GM19351 (cell line): ENCODE results near the gene SZT2.

Experiments
- ATAC-seq: cut with Tn5 transposase; IDR thresholded peaks from one replicate; pipeline ENCODE4 v1.9.1; 2021; ENCODE audit warnings: mild to moderate bottlenecking, moderate library complexity; ENCODE audit not compliant: unreplicated experiment

Gene SZT2

DNA sequence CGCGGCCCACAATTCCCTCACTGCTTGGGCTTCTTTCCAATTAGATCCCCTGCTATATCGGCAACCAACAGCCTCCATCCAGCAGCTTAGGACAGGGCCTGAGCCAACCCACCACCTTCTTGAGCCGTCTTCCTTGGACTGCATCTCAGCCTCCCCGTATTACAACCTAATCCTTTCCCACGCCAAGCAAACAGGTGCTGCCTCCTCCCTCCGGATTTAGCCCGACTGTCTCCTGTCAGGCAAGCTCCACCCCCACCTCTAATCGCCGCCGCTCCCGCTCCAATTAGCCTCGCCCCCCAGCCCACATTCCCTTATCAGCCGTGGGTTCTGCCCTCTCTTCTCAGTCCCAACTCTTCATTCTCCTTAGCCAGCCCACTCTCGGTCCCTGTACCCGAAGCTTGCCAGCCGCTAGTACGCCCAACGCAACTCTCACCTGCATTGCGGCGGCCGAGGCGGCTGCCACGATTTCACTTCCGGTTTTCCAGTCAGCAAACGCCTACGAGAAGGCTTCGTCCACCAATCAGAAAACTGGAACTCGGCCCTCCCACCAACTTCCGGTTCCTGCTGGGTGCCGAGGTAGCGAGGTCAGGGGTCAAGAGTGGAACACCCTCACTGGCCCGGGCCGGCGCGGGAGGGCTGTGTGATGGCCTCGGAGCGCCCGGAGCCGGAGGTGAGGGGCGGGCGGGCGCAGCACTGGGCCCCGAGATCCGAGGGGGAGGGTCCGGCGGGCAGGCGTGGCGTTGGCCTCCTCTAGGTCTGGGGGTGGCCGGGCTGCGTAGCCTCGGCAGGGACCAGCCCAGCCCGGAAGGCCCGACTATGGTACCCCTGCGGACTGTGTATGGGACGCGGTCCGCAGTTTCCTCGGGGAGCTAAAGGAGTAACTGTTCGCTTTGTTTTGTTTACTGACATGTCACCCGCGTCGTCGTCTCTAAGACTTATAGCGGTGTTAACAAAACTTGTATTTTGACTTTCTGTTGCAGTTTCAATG is at the start of gene SZT2, which contains the start of gene MED8:
SZT2 (plus strand) TSS at position 574 of the 988 bp plus-strand sequence; CDS start at position 644, 70 bp downstream.
MED8 (minus strand) TSS at position 475 of the 988 bp plus-strand sequence; CDS start at position 439, 36 bp downstream.
- peak; percentile 92 for ATAC-seq

GRCh38 chr1:43340559-43340958 is 49.1 kb upstream of the SZT2 start:
- no peak for ATAC-seq

DNA sequence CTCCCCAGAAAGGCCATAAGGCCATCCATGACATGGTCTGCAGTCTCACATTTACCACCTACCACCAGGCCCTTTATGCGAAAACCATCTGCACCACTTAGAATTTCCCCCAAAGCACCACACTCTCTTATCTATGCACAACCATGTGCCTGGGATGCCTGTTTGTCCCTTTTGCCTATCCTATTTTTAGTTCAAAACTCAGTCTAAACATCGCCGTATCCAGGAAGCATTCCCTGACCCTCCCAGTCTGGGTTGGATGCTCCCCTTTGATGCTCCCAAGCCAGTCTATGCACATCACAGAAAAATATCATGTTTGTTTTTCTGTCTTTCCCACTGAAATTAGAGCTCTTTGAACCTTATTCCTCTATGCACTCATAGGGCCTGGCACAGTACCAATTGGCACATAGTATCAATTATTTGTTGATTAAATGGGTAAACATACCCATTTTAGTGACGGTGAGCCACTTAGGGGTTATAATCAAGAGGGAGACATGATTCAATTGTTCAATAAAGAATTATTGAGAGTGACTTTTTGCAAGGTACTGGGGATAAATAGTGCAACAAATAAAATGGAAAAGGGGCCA is 45.3 kb upstream of the SZT2 start:
- ATAC-seq = no peak

GRCh38 chr1:43345120-43345519 is 44.6 kb upstream of the SZT2 start:
- ATAC-seq = no peak

- ATAC-seq = no peak
Measured at GRCh38 chr1:43346636-43347035, 43.1 kb upstream of the SZT2 start.

GRCh38 chr1:43348343-43348808 is 41.3 kb upstream of the SZT2 start:
- no peak for ATAC-seq

- peak; percentile 82 for ATAC-seq
Measured at GRCh38 chr1:43348809-43349593, 40.7 kb upstream of the SZT2 start.

DNA sequence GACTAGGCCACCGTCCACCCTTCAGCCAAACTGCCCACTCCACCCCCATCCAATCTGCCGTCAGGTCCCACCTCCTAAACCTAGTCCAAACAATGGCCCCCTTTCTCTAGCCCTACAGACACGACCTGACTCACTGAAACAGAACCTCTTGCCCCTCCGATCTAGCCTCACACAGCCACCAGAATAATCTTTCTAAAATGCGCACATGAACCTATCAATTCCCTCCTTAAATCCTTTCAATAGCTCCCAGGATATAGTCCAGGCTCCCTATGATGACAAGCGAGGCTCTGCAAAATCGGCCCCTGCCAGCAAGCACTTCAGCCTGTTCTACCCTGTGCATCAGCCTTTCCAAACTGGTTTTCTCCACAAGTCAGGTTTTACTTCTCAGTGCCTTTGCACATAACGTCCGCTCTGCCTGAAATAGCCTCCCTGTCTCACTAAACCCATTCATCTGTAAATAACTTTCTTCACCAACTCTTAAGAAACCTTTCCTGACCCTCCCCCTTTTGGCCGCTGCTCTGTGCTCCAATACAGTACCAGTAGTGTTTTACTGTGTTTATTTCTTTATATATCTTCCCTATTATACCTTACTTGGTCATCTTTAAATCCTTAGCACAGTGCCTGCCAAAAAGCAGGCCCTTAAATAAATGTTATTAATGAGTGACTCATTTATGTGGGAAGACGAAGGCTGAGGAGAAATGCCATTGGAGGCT is 39.9 kb upstream of the SZT2 start:
- ATAC-seq = no peak

GRCh38 chr1:43350976-43351375 is 38.7 kb upstream of the SZT2 start:
- ATAC-seq = no peak

GRCh38 chr1:43351421-43352350 is 38.0 kb upstream of the SZT2 start:
- no peak for ATAC-seq

- no peak for ATAC-seq
Measured at GRCh38 chr1:43352351-43352705, 37.4 kb upstream of the SZT2 start.

GRCh38 chr1:43352881-43353280 is 36.8 kb upstream of the SZT2 start:
- no peak for ATAC-seq

DNA sequence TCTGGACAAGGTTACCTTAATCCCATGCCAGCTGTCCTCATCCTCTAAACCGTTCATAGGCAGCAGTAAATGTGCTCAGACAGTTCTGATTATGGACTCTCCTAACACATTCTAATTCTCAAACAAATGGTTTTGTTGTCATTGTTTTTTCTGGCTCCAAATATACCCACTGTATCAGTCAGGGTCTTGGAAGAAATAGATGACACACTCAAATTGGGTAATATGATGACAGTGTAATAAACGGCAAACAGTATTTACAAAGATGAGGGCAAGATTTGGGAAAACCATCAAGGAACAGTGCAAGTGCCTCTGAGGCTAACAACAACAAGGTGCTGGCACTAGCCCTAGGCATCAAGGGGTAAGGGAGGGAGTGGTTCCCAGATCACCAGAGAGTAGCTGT is 35.2 kb upstream of the SZT2 start:
- no peak for ATAC-seq

- no peak for ATAC-seq
Measured at GRCh38 chr1:43354936-43355335, 34.8 kb upstream of the SZT2 start.

DNA sequence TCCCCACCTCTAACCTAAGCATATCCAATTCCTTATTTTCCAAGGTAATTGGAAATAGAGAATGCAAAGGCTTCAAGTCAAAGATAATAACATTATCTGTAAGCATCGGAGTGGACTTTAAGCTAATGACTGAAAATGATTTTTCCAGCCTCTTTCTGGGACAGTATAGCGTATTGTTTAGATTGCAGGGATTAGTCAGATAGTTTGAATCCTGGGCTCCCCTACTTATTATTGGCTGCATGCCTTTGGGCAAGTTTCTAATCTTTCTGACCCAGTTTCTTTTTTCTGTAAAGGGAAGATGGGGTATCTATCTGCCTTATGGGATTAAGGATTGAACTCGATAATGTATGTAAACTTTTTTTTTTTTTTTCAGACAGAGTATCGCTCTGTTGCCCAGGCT is 32.4 kb upstream of the SZT2 start:
- ATAC-seq = no peak

DNA sequence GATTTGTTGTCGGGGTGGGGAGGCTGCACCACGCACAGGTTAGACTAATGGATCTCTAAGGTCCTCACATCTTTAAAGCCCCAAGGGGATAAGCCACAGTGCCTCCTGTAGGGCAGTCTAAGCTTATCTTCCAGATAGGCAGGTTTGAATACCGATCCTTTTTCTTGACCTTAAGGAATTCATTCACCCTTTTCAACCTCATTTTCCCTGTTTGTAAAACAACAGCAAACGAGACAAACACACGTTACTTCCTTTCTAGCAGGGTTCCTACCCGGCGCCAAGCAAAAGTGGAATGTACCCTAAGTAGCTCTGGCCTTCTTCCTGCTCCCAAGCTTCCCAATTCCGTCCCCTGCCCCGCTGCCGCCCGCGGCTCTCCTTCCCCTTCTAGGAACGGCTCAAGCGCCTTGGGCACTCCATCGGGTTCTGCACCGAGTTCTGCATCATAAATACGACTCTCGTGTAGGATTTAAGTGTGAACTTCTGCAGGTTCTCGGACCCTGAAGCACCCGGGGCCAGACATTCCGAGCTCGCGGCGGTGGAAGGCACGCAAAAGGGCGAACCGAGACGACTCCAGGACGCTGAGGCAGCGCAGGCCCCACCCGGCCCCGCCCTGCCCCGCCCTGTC is 31.5 kb upstream of the SZT2 start:
- ATAC-seq = no peak

DNA sequence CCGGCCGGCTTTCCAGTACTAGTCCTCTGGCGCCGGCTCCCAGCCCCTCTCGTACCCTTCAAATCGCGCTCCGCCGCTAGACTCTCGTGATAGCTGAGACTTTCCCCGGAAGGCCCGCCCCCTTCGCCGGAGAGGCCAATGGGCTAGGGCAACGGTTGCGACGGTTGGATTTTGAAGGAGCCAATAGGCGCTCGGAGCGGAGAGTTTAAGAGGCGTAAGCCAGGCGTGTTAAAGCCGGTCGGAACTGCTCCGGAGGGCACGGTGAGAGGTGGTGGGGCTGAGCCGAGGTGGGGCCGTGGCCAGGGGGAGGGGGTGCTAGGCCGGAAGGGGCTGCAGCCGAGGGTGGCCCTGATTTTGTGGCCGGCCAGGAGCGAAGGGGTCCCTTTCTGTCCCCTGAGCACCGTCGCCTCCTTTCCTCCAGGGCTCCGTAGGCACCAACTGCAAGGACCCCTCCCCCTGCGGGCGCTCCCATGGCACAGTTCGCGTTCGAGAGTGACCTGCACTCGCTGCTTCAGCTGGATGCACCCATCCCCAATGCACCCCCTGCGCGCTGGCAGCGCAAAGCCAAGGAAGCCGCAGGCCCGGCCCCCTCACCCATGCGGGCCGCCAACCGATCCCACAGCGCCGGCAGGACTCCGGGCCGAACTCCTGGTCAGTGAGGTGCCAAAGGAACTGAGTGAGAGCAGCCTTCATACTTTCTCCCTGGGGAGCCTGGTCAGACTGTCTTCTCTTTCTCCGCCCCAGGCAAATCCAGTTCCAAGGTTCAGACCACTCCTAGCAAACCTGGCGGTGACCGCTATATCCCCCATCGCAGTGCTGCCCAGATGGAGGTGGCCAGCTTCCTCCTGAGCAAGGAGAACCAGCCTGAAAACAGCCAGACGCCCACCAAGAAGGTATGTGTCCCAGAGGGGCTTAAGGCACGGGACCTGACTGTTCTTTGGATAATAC is 30.7 kb upstream of the SZT2 start, which contains the start of gene CDC20:
CDC20 (plus strand) TSS at position 236 of the 948 bp plus-strand sequence; CDS start at position 471, 235 bp downstream.
- peak; percentile 96 for ATAC-seq

GRCh38 chr1:43359696-43360095 is 30.0 kb upstream of the SZT2 start:
- ATAC-seq = no peak
